ENCODE measurements around the gene ABLIM3. TPM values are rescaled to one million over a fixed set of nuclear protein-coding genes. Genes with fewer than 3 reads are reported as not detected.

Gene ABLIM3
- total and polyA plus RNA-seq, 2 of the 13 experiments (the other 11 are each of a cell fraction or from before 2014, with no cell fraction given), result 0.53 to 6.3 TPM

GRCh38 chr5:149246906-149247305 is 105.6 kb downstream of the ABLIM3 start:
- in situ Hi-C loops (cut with HindIII; ENCODE audit: extremely low pct_ligation_motif_present, low pct_unique_long_range_greater_than_20kb), result no loop called here
- no peaks in the 10 kb centered on the region for H3K79me2 ChIP-seq (ENCODE audit: insufficient read depth, low read length)
- no peaks in the 10 kb centered on the region for H3K36me3 ChIP-seq (replicated peaks in 1 of 2; ENCODE audit: control insufficient read depth in 1 of 2, insufficient read depth in 2 of 2, low read length in 2 of 2)
- CTCF ChIA-PET (ENCODE audit: low intra/inter-chr PET ratio, low total read pairs), result no interaction called here
- ATAC-seq (no peak), FAIRE-seq (no peak), DNase-seq (ENCODE audit: low spot score) (no peak)
- no peak overlapping the region for H3K4me3 ChIP-seq (replicated peaks in 1 of 3; ENCODE audit: insufficient read depth in 1 of 3, low read depth in 2 of 3, low read length in 3 of 3)
- no TSS peak for BruUV-seq (replicated peaks)
- H4K20me1 ChIP-seq (ENCODE audit: insufficient read depth, low read length), result no peaks in the 10 kb centered on the region
- POLR2A ChIA-PET, result no interaction called here
- no peaks in the 10 kb centered on the region for H3K4me1 ChIP-seq (ENCODE audit: insufficient read depth, low read length)
- H3K9me3 ChIP-seq (ENCODE audit: low read length), result no peaks in the 10 kb centered on the region
- intact Hi-C loops (cut with micrococcal nuclease; ENCODE audit: unreplicated experiment), result no loop called here
- no peak overlapping the region for H2AFZ ChIP-seq (ENCODE audit: low read length)
- WGBS (ENCODE audit: low lambda C conversion rate), result 85% methylated on average over 4 of the region's 4 CpGs
- no peak overlapping the region for H3K9ac ChIP-seq (ENCODE audit: insufficient read depth, low read depth, low read length)
- no peak overlapping the region for H3K27ac ChIP-seq (ENCODE audit: extremely low read length, insufficient read depth, low read length)
- H3K27me3 ChIP-seq (ENCODE audit: control insufficient read depth in 1 of 2, insufficient read depth in 2 of 2, low read length in 2 of 2), result no peaks in the 10 kb centered on the region
- TF ChIP-seq MAFK (conservative IDR thresholded peaks at IDR 0.05 in 1 of 2, IDR thresholded peaks at IDR 0.05 in 1 of 2; ENCODE audit: low read length in 2 of 2) (0 out of 4 replicates have a peak, but pooled peaks of 1 of the 2 experiments have one; percentile 11), RFX1 (IDR thresholded peaks at IDR 0.05) (no peak)
- no peak overlapping the region for H3K4me2 ChIP-seq (ENCODE audit: low read depth, low read length)

- in situ Hi-C loops (cut with HindIII; ENCODE audit: extremely low pct_ligation_motif_present, low pct_unique_long_range_greater_than_20kb) (no loop called here), intact Hi-C loops (cut with micrococcal nuclease; ENCODE audit: unreplicated experiment) (no loop called here)
- Histone ChIP-seq H4K20me1 (ENCODE audit: insufficient read depth, low read length) (no peaks in the 10 kb centered on the region), H3K79me2 (ENCODE audit: insufficient read depth, low read length) (no peaks in the 10 kb centered on the region), H3K4me3 (replicated peaks in 1 of 3; ENCODE audit: insufficient read depth in 1 of 3, low read depth in 2 of 3, low read length in 3 of 3) (no peak overlapping the region), H2AFZ (ENCODE audit: low read length) (no peak overlapping the region), H3K9ac (ENCODE audit: insufficient read depth, low read depth, low read length) (no peak overlapping the region), H3K27ac (ENCODE audit: extremely low read length, insufficient read depth, low read length) (no peak overlapping the region), H3K9me3 (ENCODE audit: low read length) (no peaks in the 10 kb centered on the region), H3K4me1 (ENCODE audit: insufficient read depth, low read length) (no peaks in the 10 kb centered on the region), H3K36me3 (replicated peaks in 1 of 2; ENCODE audit: control insufficient read depth in 1 of 2, insufficient read depth in 2 of 2, low read length in 2 of 2) (no peaks in the 10 kb centered on the region), H3K4me2 (ENCODE audit: low read depth, low read length) (no peak overlapping the region), H3K27me3 (ENCODE audit: control insufficient read depth in 1 of 2, insufficient read depth in 2 of 2, low read length in 2 of 2) (no peaks in the 10 kb centered on the region)
- FAIRE-seq, result no peak
- CTCF ChIA-PET (ENCODE audit: low intra/inter-chr PET ratio, low total read pairs), result no interaction called here
- BruUV-seq (replicated peaks), result no TSS peak
- no peak for ATAC-seq
- DNase-seq (ENCODE audit: low spot score), result no peak
- POLR2A ChIA-PET, result no interaction called here
- 79% methylated on average over 8 of the region's 8 CpGs for WGBS (ENCODE audit: low lambda C conversion rate)
- TF ChIP-seq KLF15 (CRISPR knock-in tag; IDR thresholded peaks at IDR 0.05; ENCODE audit: borderline replicate concordance) (no peak), ZBTB46 (CRISPR knock-in tag; IDR thresholded peaks at IDR 0.05; ENCODE audit: borderline replicate concordance) (no peak), ZNF230 (CRISPR knock-in tag; IDR thresholded peaks at IDR 0.05) (no peak), ZNF687 (CRISPR knock-in tag; IDR thresholded peaks at IDR 0.05) (no peak)
These were observed 106.4 kb downstream of the ABLIM3 start for GRCh38 chr5:149247726-149248125.
